ENCODE measurements around the gene C3orf18. TPM values are rescaled to one million over a fixed set of nuclear protein-coding genes. Genes with fewer than 3 reads are reported as not detected.

Gene C3orf18
- total RNA-seq, 2 donors from 2014 or later = 7.5 to 11.0 TPM

DNA sequence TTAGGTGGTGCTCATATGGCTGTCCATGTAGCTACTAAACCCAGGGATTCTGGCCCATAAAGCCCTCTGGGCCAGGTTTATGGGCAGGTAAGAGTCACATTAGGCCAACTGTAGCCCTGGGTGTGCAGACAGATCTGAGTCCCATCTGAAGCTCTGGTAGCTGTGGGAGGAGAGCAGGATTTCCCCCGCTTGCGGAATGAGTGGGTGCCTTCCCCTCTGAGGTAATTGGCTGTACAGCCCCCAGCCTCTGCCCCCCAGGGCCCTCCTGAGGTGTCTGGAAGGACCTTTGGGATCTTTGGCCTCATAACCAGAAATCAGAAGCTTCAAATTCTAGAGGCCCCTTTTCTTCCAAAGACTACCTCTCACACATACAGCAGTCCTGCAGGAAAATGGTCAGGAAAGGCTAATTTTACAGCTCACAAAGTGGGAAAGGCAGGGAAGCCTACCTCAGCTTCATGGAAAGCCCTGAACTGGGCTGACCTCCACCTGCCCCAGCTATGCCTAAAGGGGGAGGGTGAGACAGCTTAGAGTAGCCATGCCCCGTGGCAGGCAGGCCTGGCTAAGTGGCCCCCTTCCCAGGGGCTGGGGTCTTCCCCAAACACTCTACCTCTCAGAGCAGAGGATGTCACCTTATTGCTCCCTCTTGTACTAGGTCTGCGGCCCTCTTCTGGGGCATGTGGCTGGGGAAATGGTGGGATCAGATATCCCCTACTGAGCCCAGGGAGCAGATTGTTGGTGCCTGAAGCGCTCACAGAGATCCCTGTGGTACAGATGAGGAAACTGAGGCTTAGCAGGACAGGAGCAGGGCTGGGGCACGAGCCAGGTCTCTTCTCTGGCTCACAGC is 18.6 kb upstream of the C3orf18 start:
- TF ChIP-seq, protein P1, sequence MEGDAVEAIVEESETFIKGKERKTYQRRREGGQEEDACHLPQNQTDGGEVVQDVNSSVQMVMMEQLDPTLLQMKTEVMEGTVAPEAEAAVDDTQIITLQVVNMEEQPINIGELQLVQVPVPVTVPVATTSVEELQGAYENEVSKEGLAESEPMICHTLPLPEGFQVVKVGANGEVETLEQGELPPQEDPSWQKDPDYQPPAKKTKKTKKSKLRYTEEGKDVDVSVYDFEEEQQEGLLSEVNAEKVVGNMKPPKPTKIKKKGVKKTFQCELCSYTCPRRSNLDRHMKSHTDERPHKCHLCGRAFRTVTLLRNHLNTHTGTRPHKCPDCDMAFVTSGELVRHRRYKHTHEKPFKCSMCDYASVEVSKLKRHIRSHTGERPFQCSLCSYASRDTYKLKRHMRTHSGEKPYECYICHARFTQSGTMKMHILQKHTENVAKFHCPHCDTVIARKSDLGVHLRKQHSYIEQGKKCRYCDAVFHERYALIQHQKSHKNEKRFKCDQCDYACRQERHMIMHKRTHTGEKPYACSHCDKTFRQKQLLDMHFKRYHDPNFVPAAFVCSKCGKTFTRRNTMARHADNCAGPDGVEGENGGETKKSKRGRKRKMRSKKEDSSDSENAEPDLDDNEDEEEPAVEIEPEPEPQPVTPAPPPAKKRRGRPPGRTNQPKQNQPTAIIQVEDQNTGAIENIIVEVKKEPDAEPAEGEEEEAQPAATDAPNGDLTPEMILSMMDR (IDR thresholded peaks at IDR 0.05) = no peak
- TF ChIP-seq POLR2A (IDR thresholded peaks at IDR 0.05) (no peak), POLR2AphosphoS5 (IDR thresholded peaks at IDR 0.05) (no peak)
- Histone ChIP-seq H3K4me3 (no peak overlapping the region), H3K36me3 (no peaks in the 10 kb centered on the region), H3K27me3 (replicated peaks; ENCODE audit: insufficient read depth) (no peaks in the 10 kb centered on the region), H3K9me3 (no peaks in the 10 kb centered on the region), H3K27ac (no peak overlapping the region), H3K4me1 (replicated peaks) (no peaks in the 10 kb centered on the region)
- 96% methylated on average over 5 of the region's 6 CpGs for WGBS
- intact Hi-C loops (cut with DNase I) = no loop called here
- no peak for DNase-seq (ENCODE audit: low spot score)

DNA sequence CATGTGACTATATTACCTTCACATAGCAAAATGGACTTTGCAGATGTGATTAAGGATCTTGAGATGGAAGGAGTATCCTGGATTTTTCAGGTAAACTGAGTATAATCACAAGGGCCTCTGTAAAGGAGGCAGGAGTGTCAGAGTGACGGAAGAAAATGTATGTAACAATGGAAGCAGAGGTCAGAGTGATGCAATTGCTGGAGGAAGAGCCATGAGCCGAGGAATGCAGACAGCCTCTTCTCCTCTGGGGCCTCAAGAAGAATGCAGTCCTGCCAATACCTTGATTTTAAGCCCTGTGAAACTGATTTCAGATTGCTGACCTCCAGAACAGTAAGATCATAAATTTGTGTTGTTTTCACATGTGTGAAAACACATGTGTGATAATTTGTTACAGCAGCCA is 16.8 kb upstream of the C3orf18 start:
- Histone ChIP-seq H3K27ac (peak overlapping the region; percentile 19 to 28), H3K36me3 (no peaks in the 10 kb centered on the region), H3K4me3 (no peak overlapping the region), H3K4me1 (replicated peaks) (no peaks in the 10 kb centered on the region), H3K27me3 (replicated peaks; ENCODE audit: insufficient read depth) (no peaks in the 10 kb centered on the region), H3K9me3 (no peaks in the 10 kb centered on the region)
- TF ChIP-seq POLR2A (IDR thresholded peaks at IDR 0.05) = no peak
- TF ChIP-seq, protein P1 (IDR thresholded peaks at IDR 0.05) = no peak
- TF ChIP-seq POLR2AphosphoS5 (IDR thresholded peaks at IDR 0.05) = no peak
- 73% methylated on average over 2 of the region's 2 CpGs for WGBS
- intact Hi-C loops (cut with DNase I) = no loop called here
- no peak for DNase-seq (ENCODE audit: low spot score)

GRCh38 chr3:50583897-50584296 is 16.4 kb upstream of the C3orf18 start:
- Histone ChIP-seq H3K27ac (peak overlapping the region; percentile 28 to 56), H3K36me3 (no peaks in the 10 kb centered on the region), H3K4me1 (replicated peaks) (no peaks in the 10 kb centered on the region), H3K9me3 (no peaks in the 10 kb centered on the region), H3K4me3 (no peak overlapping the region), H3K27me3 (replicated peaks; ENCODE audit: insufficient read depth) (no peaks in the 10 kb centered on the region)
- intact Hi-C loops (cut with DNase I) = no loop called here
- 65% methylated on average over 6 of the region's 6 CpGs for WGBS
- TF ChIP-seq POLR2A (IDR thresholded peaks at IDR 0.05) (no peak), POLR2AphosphoS5 (IDR thresholded peaks at IDR 0.05) (peak; percentile 71)
- TF ChIP-seq, protein P1 (IDR thresholded peaks at IDR 0.05) = no peak
- DNase-seq (ENCODE audit: low spot score) = no peak

- no peak overlapping the region for H3K27ac ChIP-seq
- no peaks in the 10 kb centered on the region for H3K9me3 ChIP-seq
- WGBS = 77% methylated on average over 9 of the region's 9 CpGs
- no peaks in the 10 kb centered on the region for H3K36me3 ChIP-seq
- intact Hi-C loops (cut with DNase I) = no loop called here
- no peak for DNase-seq (ENCODE audit: low spot score)
- H3K27me3 ChIP-seq (replicated peaks; ENCODE audit: insufficient read depth) = no peaks in the 10 kb centered on the region
- no peaks in the 10 kb centered on the region for H3K4me1 ChIP-seq (replicated peaks)
- no peak overlapping the region for H3K4me3 ChIP-seq
- TF ChIP-seq POLR2A (IDR thresholded peaks at IDR 0.05) (no peak), POLR2AphosphoS5 (IDR thresholded peaks at IDR 0.05) (no peak)
- TF ChIP-seq, protein P1 (IDR thresholded peaks at IDR 0.05) = no peak
Observed at GRCh38 chr3:50582083-50582482, 14.5 kb upstream of the C3orf18 start.

GRCh38 chr3:50581459-50581842 is 13.9 kb upstream of the C3orf18 start:
- intact Hi-C loops (cut with DNase I) = no loop called here
- no peak overlapping the region for H3K27ac ChIP-seq
- H3K4me1 ChIP-seq (replicated peaks) = no peaks in the 10 kb centered on the region
- no peak for TF ChIP-seq POLR2AphosphoS5 (IDR thresholded peaks at IDR 0.05)
- TF ChIP-seq, protein P1 (IDR thresholded peaks at IDR 0.05) = no peak
- TF ChIP-seq POLR2A (IDR thresholded peaks at IDR 0.05) = no peak
- DNase-seq (ENCODE audit: low spot score) = no peak
- H3K27me3 ChIP-seq (replicated peaks; ENCODE audit: insufficient read depth) = no peaks in the 10 kb centered on the region
- H3K9me3 ChIP-seq = no peaks in the 10 kb centered on the region
- no peaks in the 10 kb centered on the region for H3K36me3 ChIP-seq
- WGBS = 86% methylated on average over 2 of the region's 2 CpGs
- H3K4me3 ChIP-seq = no peak overlapping the region
